Memory B cell (primary cell): ENCODE data around the gene RIOK1.

ENCODE experiments used
- ATAC-seq: fragments of 150-1000 bp; cut with Tn5 transposase; 2 replicates; pipeline ENCODE4 v1.10.0; 2021; ENCODE audit warnings: low read depth, mild to moderate bottlenecking, moderate library complexity
- DNase-seq, 2 donors: peaks; one replicate each; pipeline ENCODE4 v3.0.0; 2022; ENCODE audit warnings: low spot score in 2 of 2
- H3K27ac Mint-ChIP-seq: one replicate; pipeline ENCODE4 v1.8.0; 2022; ENCODE audit warnings: mild to moderate bottlenecking, moderate library complexity, mixed read lengths
- H3K27me3 Mint-ChIP-seq: one replicate; pipeline ENCODE4 v1.8.0; 2022; ENCODE audit warnings: mixed read lengths
- H3K36me3 Mint-ChIP-seq: one replicate; pipeline ENCODE4 v1.8.0; 2022; ENCODE audit warnings: mild to moderate bottlenecking, mixed read lengths
- H3K4me1 Mint-ChIP-seq: one replicate; pipeline ENCODE4 v1.8.0; 2022; ENCODE audit warnings: mixed read lengths
- H3K4me3 Mint-ChIP-seq: one replicate; pipeline ENCODE4 v1.8.0; 2022; ENCODE audit warnings: mild to moderate bottlenecking, moderate library complexity, mixed read lengths
- H3K9me3 Mint-ChIP-seq: one replicate; pipeline ENCODE4 v1.8.0; 2022; ENCODE audit warnings: mixed read lengths

The RIOK1 gene

DNA sequence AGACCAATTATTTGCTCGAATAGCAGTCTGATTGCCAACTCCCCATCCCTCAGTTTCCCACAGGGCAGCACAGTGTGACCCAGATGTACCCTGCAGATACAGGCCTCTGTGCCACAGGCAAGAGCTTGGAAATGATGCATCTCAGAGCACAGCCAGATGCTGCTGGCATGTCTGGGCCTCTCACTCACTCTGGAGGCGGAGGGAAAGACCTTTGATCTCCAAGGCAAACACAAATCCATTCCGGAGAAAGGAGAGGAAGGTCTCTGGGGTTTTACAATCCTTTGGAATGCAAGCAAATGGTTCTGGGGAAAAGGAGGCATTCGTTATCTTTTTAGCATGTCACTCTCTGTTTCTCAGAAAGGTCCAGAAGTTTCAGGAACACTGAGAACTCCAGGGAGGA, 74.2 kb downstream of the RIOK1 start:
- Mint-ChIP-seq H3K36me3 (no peaks in the 10 kb centered on the region), H3K27me3 (peaks cover 3% of the 10 kb centered on the region), H3K4me3 (no peak overlapping the region), H3K4me1 (peaks cover 4% of the 10 kb centered on the region), H3K9me3 (no peaks in the 10 kb centered on the region), H3K27ac (no peak overlapping the region)
- DNase-seq, result no peak
- no peak for ATAC-seq

DNA sequence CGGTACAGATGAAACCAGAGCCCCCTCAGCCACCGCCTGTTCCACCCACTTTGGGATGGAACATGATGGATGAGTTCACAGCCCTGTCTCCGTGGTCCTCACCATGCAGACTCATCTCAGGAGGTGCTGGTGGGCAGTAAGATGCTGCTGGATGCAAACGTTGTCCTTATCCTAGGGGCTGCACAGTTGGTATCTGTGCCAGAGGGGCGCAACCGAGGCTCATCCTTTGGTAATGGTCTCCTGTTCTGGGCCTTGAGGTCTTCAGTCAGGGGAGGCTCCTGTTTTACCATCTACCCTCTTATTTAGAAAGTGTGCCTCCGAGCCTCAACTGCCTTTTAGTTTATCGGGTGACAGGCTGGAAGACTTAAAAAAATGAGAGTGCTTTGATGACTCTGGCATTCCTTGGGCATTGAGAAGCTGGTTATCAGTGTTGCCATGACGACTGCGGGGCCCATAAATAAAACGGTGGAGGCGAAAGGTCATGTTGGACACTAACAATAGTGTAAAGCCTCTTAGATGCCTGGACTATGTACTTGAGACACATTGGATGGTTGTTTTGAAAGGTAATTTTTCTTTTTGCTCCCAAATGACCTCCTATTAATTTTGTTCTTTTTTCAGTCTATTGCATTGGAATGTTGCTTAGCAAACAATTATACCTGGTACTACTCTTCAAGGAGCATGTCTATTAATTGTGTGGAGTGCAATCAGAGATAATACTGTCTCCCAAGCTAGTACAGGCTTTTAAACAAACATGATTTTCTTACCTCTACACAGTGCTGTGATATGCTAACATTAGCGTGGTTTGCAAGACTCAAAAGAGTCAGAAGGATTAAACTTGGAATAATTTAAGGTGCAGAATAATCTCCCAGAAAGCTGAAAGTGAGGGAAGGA, 77.6 kb downstream of the RIOK1 start:
- Mint-ChIP-seq H3K4me3 (no peak overlapping the region), H3K9me3 (no peaks in the 10 kb centered on the region), H3K36me3 (no peaks in the 10 kb centered on the region), H3K27me3 (peaks cover 4% of the 10 kb centered on the region), H3K27ac (no peak overlapping the region), H3K4me1 (peaks cover 8% of the 10 kb centered on the region)
- ATAC-seq (no peak), DNase-seq (no peak)
